Measurements from ENCODE around the gene PANX2. TPM values are rescaled to one million over a fixed set of nuclear protein-coding genes. Genes with fewer than 3 reads are reported as not detected.
A peak's percentile ranks its signal among the peaks of the same experiment; 100 is the strongest.
"Not testable (repeated sequence)": the region's sequence is repeated elsewhere in the genome, so short reads cannot be mapped to it uniquely, and the experiment has no call there.

The PANX2 gene
- total RNA-seq (2014; rRNA removed; shearing (Covaris generic)), result 2.2 and 2.6 TPM in 2 replicates

GRCh38 chr22:50170453-50171318, at the start of gene PANX2:
Gene PANX2, plus strand, starts transcription at chr22:50170731. Its CDS starts 0 bp downstream, at chr22:50170731.
- Histone ChIP-seq H3K27me3 (ENCODE audit: control insufficient read depth, insufficient read depth, low read length) (peaks cover 19% of the 10 kb centered on the region), H3K4me3 (ENCODE audit: insufficient read depth, low read depth, low read length) (peak within 1 kb of the TSS; percentile 65), H3K36me3 (replicated peaks; ENCODE audit: control insufficient read depth, insufficient read depth, low read length) (no peaks in the 10 kb centered on the region)
- DNase-seq, result peak; percentile 85

- no peak overlapping the region for H3K4me3 ChIP-seq (ENCODE audit: insufficient read depth, low read depth, low read length)
- no peaks in the 10 kb centered on the region for H3K36me3 ChIP-seq (replicated peaks; ENCODE audit: control insufficient read depth, insufficient read depth, low read length)
- H3K27me3 ChIP-seq (ENCODE audit: control insufficient read depth, insufficient read depth, low read length), result no peaks in the 10 kb centered on the region
- DNase-seq, result no peak
These were observed 49.3 kb upstream of the PANX2 start for GRCh38 chr22:50121202-50121740.

GRCh38 chr22:50123119-50123518, 47.4 kb upstream of the PANX2 start:
- DNase-seq, result no peak
- Histone ChIP-seq H3K27me3 (ENCODE audit: control insufficient read depth, insufficient read depth, low read length) (no peaks in the 10 kb centered on the region), H3K36me3 (replicated peaks; ENCODE audit: control insufficient read depth, insufficient read depth, low read length) (no peaks in the 10 kb centered on the region), H3K4me3 (ENCODE audit: insufficient read depth, low read depth, low read length) (no peak overlapping the region)

GRCh38 chr22:50125029-50125428, 45.5 kb upstream of the PANX2 start:
- Histone ChIP-seq H3K4me3 (ENCODE audit: insufficient read depth, low read depth, low read length) (no peak overlapping the region), H3K27me3 (ENCODE audit: control insufficient read depth, insufficient read depth, low read length) (no peaks in the 10 kb centered on the region), H3K36me3 (replicated peaks; ENCODE audit: control insufficient read depth, insufficient read depth, low read length) (no peaks in the 10 kb centered on the region)
- peak; percentile 7 for DNase-seq

- no peaks in the 10 kb centered on the region for H3K27me3 ChIP-seq (ENCODE audit: control insufficient read depth, insufficient read depth, low read length)
- no peak overlapping the region for H3K4me3 ChIP-seq (ENCODE audit: insufficient read depth, low read depth, low read length)
- DNase-seq, result peak; percentile 5
- H3K36me3 ChIP-seq (replicated peaks; ENCODE audit: control insufficient read depth, insufficient read depth, low read length), result no peaks in the 10 kb centered on the region
These were observed 41.3 kb upstream of the PANX2 start for GRCh38 chr22:50129121-50129736.

GRCh38 chr22:50131894-50132293, 38.6 kb upstream of the PANX2 start:
- no peak overlapping the region for H3K4me3 ChIP-seq (ENCODE audit: insufficient read depth, low read depth, low read length)
- no peak for DNase-seq

GRCh38 chr22:50134481-50134880, 36.0 kb upstream of the PANX2 start:
- H3K4me3 ChIP-seq (ENCODE audit: insufficient read depth, low read depth, low read length), result no peak overlapping the region
- peak; percentile 10 for DNase-seq
- no peaks in the 10 kb centered on the region for H3K36me3 ChIP-seq (replicated peaks; ENCODE audit: control insufficient read depth, insufficient read depth, low read length)
- H3K27me3 ChIP-seq (ENCODE audit: control insufficient read depth, insufficient read depth, low read length), result no peaks in the 10 kb centered on the region

More at GRCh38 chr22:50131894-50132293, 38.6 kb upstream of the PANX2 start:
- no peaks in the 10 kb centered on the region for H3K27me3 ChIP-seq (ENCODE audit: control insufficient read depth, insufficient read depth, low read length)
- H3K36me3 ChIP-seq (replicated peaks; ENCODE audit: control insufficient read depth, insufficient read depth, low read length), result no peaks in the 10 kb centered on the region

- Histone ChIP-seq H3K36me3 (replicated peaks; ENCODE audit: control insufficient read depth, insufficient read depth, low read length) (no peaks in the 10 kb centered on the region), H3K27me3 (ENCODE audit: control insufficient read depth, insufficient read depth, low read length) (no peaks in the 10 kb centered on the region), H3K4me3 (ENCODE audit: insufficient read depth, low read depth, low read length) (no peak overlapping the region)
- no peak for DNase-seq
These were observed 33.9 kb upstream of the PANX2 start for GRCh38 chr22:50136581-50137015.

GRCh38 chr22:50137277-50137676, 33.3 kb upstream of the PANX2 start:
- not testable (repeated sequence) for H3K36me3 ChIP-seq (replicated peaks; ENCODE audit: control insufficient read depth, insufficient read depth, low read length); DNase-seq; H3K4me3 ChIP-seq (ENCODE audit: insufficient read depth, low read depth, low read length); H3K27me3 ChIP-seq (ENCODE audit: control insufficient read depth, insufficient read depth, low read length)

- DNase-seq, result no peak
- H3K27me3 ChIP-seq (ENCODE audit: control insufficient read depth, insufficient read depth, low read length), result no peaks in the 10 kb centered on the region
- no peak overlapping the region for H3K4me3 ChIP-seq (ENCODE audit: insufficient read depth, low read depth, low read length)
- no peaks in the 10 kb centered on the region for H3K36me3 ChIP-seq (replicated peaks; ENCODE audit: control insufficient read depth, insufficient read depth, low read length)
These were observed 32.5 kb upstream of the PANX2 start for GRCh38 chr22:50138041-50138440.

GRCh38 chr22:50138988-50139387, 31.5 kb upstream of the PANX2 start:
- H3K36me3 ChIP-seq (replicated peaks; ENCODE audit: control insufficient read depth, insufficient read depth, low read length), result no peaks in the 10 kb centered on the region
- H3K4me3 ChIP-seq (ENCODE audit: insufficient read depth, low read depth, low read length), result no peak overlapping the region
- DNase-seq, result no peak
- no peaks in the 10 kb centered on the region for H3K27me3 ChIP-seq (ENCODE audit: control insufficient read depth, insufficient read depth, low read length)

- Histone ChIP-seq H3K27me3 (ENCODE audit: control insufficient read depth, insufficient read depth, low read length) (no peaks in the 10 kb centered on the region), H3K36me3 (replicated peaks; ENCODE audit: control insufficient read depth, insufficient read depth, low read length) (no peaks in the 10 kb centered on the region), H3K4me3 (ENCODE audit: insufficient read depth, low read depth, low read length) (no peak overlapping the region)
- DNase-seq, result peak; percentile 8
These were observed 30.6 kb upstream of the PANX2 start for GRCh38 chr22:50139843-50140415.

- DNase-seq, result no peak
- Histone ChIP-seq H3K4me3 (ENCODE audit: insufficient read depth, low read depth, low read length) (no peak overlapping the region), H3K27me3 (ENCODE audit: control insufficient read depth, insufficient read depth, low read length) (no peaks in the 10 kb centered on the region), H3K36me3 (replicated peaks; ENCODE audit: control insufficient read depth, insufficient read depth, low read length) (no peaks in the 10 kb centered on the region)
These were observed 29.9 kb upstream of the PANX2 start for GRCh38 chr22:50140615-50141014.

- Histone ChIP-seq H3K36me3 (replicated peaks; ENCODE audit: control insufficient read depth, insufficient read depth, low read length) (no peaks in the 10 kb centered on the region), H3K27me3 (ENCODE audit: control insufficient read depth, insufficient read depth, low read length) (no peaks in the 10 kb centered on the region), H3K4me3 (ENCODE audit: insufficient read depth, low read depth, low read length) (no peak overlapping the region)
- peak; percentile 12 for DNase-seq
These were observed 29.1 kb upstream of the PANX2 start for GRCh38 chr22:50141462-50141861.

All from H7 (cell line).